Measurements from ENCODE around the gene TRABD2A. TPM values are rescaled to one million over a fixed set of nuclear protein-coding genes. Genes with fewer than 3 reads are reported as not detected.
"Not testable (repeated sequence)": the region's sequence is repeated elsewhere in the genome, so short reads cannot be mapped to it uniquely, and the experiment has no call there.

The TRABD2A gene
- total RNA-seq, 2 experiments from 2014 or later: 28.5 to 28.6 TPM

DNA sequence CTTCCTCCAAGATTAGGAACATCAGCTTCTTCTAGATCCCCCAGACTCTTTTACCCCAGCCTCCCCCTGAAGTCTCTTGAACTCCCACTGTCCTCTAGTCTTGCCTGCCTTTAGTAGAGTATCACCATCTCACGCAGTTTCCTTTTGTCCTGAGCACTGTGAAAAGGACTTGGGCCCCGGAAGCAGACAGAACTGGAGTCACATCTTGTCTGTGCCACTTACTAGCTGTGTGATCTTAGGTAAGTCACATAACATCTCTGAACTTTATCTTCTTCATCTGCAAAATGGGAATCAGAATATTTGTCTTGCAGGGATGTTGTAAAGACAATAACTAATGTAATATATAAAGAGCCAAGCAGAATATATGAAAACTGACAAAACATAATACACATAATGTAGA lies 8.4 kb upstream of the TRABD2A start:
- ChIA-PET CTCF (interaction anchor here (0.8 to 5.6 kb wide), 6 partner anchors 9 to 46 kb away, joined by 3 to 39 read pairs (median 4); partner anchors contain the start of genes TMSB10 and TRABD2A), POLR2A (interaction anchor here (1.2 to 2.5 kb wide), 3 partner anchors 9 to 17 kb away, joined by 3 to 13 read pairs (median 11); partner anchors contain the start of gene TMSB10)

DNA sequence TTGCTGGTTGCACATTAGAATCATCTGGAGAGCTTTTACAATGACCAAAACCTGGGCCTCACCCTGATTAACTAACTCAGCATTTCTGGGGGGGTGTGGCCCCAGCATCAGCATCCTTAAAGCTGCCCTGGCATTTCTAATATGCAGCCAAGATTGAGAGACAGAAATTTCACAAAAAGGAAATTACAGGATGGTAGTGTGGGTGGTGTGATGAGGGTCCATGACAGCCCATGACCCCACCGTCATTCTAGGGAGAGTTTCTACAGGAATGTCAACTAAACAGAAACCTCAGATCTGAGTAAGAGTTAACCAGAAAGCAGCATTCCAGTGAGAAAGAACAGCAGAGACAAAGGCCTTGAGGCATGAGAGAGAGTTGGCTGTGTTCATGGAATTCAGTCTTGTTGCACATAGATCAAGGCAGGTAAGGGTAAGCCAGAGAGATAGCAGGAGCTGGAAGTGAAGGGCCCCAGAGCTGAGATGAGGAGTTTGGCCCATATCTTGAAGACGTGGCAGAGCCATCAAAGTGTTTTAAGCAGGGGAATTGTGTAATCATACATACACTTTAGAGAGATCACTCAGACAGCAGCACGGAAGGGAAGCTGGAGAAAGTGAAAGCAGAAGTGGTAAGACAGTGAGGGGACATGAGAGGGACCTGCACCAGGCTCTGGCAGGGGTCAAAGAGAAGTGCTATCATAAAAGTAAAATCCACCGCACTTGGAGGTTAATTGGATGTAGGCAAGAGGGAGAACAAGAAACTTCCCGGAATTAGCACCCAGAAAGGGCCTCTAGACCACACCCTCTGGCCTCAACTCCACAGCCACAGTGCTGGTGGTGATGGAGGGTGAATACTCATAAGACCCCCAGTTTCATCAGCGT lies 7.8 kb upstream of the TRABD2A start:
- CTCF ChIA-PET: interaction anchor here (0.6 to 5.6 kb wide), 9 partner anchors 8 to 337 kb away, joined by 3 to 39 read pairs (median 4); partner anchors contain the start of genes TMSB10 and TRABD2A
- POLR2A ChIA-PET: interaction anchor here (0.6 to 2.5 kb wide), 4 partner anchors 10 to 25 kb away, joined by 9 to 13 read pairs (median 12); partner anchors contain the start of gene TMSB10

DNA sequence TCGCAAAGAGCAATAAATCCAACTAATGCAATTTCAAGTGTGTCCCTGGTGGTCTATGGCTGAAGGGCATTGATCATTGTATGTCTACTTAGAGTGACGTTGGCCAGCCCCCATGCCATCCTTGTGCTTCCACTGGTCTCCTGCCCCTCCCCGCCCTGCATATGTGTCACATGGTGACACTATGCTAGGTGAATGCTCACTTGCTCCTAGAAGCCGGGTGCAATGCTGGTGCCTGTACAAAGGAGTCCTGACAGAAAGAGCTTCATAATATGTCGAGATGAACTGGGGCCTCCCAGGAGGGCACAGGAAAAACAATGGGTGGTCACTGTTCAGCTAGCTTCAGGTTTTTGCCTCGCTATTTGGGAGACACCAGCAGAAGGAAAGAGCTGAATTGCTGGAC lies 5.9 kb upstream of the TRABD2A start:
- CTCF ChIA-PET: interaction anchor here (0.9 to 5.6 kb wide), 4 partner anchors 10 to 39 kb away, joined by 3 to 39 read pairs (median 17); partner anchors contain the start of gene TMSB10
- POLR2A ChIA-PET: interaction anchor here (2.5 kb wide), 1 partner anchor 12 kb away, joined by 11 read pairs; no protein-coding TSS in a partner anchor

DNA sequence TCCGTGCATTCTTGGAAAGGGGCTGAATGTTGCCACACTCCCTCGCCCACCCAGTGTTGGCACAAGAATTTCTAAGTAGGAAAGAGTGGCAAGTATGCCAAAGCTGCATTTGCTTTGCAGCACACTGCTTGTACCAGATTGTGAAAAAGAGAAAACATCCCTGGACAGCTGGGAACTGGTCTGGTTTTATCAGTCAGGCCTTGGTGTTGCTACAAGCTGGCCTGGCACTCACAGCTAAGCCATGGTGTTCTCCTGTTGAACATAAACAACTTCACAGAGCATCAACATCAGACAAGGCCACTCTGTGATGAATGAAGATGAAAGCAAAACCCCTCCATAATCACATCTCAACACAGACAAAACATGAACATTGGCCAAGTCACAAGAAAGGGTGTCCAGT lies 4.2 kb upstream of the TRABD2A start:
- POLR2A ChIA-PET: no interaction called here
- CTCF ChIA-PET: no interaction called here

DNA sequence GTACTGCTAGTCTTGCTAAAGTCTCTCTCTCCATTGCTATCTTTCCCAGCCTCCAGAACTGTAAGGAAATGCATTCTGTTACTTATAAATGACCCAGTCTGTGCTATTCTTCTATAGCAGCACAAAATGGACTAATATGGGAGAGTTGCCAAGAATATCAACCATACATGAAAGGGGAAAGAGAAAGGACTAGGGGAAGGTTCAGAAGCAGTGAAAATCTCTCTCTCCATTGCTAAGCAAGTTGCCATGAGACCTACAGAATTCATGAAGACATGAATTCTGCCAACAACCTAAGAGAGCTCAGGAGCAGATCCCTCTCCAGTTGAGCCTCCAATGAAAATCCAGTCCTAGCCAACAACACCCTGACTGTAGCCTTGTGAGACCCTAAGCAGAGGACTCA lies 3.6 kb upstream of the TRABD2A start:
- ChIA-PET CTCF (no interaction called here), POLR2A (no interaction called here)

DNA sequence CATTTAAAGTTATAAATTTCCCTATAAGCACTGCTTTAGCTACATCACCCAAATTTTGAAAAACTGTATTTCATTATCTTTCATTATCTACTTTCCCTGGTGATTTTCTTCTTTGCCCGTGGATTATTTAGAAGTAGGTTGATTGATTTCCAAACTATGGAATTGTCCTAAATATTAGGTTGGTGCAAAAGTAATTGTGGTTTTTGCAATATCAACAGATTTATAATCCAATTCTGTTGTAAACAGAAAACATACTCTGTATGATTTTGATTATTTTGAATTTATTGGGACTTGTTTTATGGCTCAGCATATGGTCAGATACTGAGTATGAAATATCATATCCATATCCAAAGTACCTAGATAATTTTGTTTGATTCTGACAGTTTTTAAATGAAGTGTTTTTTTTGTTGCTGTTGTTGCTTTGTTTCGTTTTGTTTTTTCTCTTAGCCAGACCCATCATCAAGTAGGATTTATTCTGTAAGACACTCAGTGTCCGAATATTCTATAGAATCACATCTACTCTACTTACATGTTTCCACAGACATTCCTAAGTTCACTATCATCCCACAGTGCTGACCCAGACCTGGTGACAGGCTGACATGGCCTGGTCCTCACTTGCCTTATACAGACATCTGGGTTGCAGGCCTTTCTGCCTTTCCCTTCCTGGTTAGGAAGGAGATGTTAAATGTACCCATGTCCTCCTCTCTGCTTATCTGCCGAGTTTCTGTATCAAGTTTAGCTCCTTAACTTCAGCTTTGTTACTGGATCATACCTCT lies 2.1 kb upstream of the TRABD2A start:
- POLR2A ChIA-PET: interaction anchor here (3.9 kb wide), 1 partner anchor 22 kb away, joined by 37 read pairs; the partner anchor contains the start of gene TMSB10
- CTCF ChIA-PET: interaction anchor here (0.8 to 4.4 kb wide), 9 partner anchors 14 to 141 kb away, joined by 3 to 39 read pairs (median 5); partner anchors contain the start of gene TMSB10

DNA sequence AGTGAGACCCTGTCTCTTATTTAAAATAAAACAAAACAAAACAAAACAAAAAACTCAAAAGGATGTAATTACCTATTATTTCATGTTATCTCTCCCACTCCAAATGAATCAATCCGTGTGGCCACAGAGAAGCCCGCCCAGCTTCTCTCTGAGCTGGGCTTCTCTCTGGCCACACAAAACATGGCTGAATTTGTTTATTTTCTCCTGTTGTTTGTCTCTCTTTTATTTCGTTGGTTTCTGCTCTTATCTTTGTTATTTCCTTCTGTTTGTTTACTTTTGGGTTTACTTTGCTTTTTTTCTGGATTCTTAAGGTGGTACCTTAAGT lies 1.5 kb upstream of the TRABD2A start:
- ChIA-PET CTCF (interaction anchor here (0.8 to 4.4 kb wide), 8 partner anchors 16 to 141 kb away, joined by 3 to 39 read pairs (median 6); partner anchors contain the start of gene TMSB10), POLR2A (interaction anchor here (3.9 kb wide), 1 partner anchor 23 kb away, joined by 37 read pairs; the partner anchor contains the start of gene TMSB10)

DNA sequence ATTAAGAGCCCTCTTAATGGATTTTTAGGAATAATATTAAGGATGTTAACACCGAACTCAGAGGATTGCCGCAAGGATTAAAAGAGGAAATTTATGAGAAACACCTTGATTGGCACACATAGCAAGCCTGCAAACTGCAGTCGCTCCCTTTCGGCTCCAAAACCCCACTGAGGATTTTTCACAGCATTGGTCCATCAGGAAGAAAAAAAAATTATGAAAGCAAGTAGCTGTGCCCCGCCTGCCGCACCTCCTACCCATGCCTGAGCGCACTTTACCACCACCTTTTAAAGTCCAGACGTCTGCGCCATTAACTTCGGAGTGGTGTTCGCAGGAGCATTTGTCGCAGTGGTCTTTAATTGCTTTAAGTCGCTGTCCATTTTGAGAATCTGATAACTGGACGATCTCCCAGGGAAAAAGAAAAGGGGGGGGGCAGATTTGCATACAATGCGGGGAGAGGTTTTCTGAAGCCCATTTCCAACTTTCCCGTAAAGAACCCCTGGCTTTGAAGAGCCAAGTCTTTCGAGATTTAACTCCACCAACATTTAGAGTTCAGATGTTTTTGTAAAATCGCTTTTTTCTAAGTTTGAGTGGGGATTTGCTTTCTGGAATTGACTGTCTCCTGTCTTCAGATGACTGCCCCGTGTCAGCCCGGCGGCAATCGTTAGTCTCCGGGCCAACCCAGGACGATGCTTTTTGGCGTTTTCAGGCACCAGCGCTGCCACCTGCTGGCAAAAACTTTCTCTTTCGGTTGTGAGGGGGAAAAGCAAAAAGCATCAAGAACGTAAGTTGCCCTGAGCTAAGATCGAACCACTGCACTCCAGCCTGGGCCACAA lies 913 bp upstream of the TRABD2A start:
- ChIA-PET CTCF (interaction anchor here (0.7 to 4.4 kb wide), 14 partner anchors 12 to 384 kb away, joined by 3 to 39 read pairs (median 4); partner anchors contain the start of gene TMSB10), POLR2A (interaction anchor here (0.7 to 3.9 kb wide), 3 partner anchors 24 to 44 kb away, joined by 3 to 37 read pairs (median 4); partner anchors contain the start of gene TMSB10)

DNA sequence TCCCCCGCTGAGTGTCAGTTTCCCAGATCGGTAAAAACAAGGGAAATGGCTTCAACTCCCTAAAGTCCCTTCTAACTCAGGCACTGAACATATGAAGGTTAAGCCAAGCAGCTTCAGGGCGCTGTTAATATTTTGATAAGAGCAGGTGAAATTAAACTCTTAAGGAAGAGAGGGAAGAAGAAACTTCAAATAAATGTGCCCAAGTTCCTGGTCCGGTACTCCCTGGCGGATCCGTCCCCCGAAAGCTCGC lies 564 bp downstream of the TRABD2A start:
- CTCF ChIA-PET: interaction anchor here (0.8 to 4.4 kb wide), 10 partner anchors 9 to 383 kb away, joined by 3 to 39 read pairs (median 4); partner anchors contain the start of gene TMSB10
- POLR2A ChIA-PET: interaction anchor here (0.7 to 3.9 kb wide), 5 partner anchors 14 to 82 kb away, joined by 3 to 37 read pairs (median 4); partner anchors contain the start of gene TMSB10

DNA sequence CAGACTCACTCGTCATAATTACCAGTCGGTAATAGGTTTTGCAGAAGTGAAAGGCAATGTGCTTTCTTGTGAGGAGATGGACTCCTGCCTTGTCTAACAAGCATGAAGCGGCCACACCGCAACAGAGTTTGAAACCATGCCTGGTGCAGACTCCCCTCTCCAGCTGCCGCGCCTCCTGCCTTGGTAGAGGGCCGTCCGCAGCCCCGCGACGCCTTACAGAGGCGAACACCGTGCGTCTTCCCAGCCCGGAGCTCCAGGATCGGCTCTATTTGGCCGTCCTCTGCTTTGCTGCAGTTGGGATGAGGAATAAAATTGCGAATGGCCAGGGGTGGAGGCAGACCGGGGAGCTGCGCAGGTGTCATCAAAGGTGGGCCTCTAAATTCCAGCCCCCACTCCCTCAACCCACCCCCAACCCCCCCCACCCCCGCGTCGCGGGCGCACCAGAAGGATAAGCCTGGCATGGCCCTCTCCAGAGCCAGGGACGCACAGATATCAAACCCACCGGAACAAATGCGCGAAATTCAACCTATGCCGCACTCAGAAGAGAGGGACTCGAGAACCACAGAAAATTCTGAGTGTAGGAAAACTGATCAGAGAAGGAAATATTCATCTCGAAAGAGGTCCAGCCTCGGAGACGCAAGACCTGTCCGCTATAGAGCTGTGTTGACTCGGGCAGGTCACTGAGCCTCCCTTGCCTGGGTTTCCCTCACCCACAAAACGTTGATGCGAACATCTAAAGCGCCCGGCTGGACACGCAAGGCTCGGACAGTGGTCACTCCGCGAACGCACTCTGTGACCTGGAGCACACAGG lies 1.1 kb downstream of the TRABD2A start:
- CTCF ChIA-PET: interaction anchor here (0.8 to 4.4 kb wide), 8 partner anchors 9 to 382 kb away, joined by 3 to 39 read pairs (median 4); partner anchors contain the start of gene TMSB10

DNA sequence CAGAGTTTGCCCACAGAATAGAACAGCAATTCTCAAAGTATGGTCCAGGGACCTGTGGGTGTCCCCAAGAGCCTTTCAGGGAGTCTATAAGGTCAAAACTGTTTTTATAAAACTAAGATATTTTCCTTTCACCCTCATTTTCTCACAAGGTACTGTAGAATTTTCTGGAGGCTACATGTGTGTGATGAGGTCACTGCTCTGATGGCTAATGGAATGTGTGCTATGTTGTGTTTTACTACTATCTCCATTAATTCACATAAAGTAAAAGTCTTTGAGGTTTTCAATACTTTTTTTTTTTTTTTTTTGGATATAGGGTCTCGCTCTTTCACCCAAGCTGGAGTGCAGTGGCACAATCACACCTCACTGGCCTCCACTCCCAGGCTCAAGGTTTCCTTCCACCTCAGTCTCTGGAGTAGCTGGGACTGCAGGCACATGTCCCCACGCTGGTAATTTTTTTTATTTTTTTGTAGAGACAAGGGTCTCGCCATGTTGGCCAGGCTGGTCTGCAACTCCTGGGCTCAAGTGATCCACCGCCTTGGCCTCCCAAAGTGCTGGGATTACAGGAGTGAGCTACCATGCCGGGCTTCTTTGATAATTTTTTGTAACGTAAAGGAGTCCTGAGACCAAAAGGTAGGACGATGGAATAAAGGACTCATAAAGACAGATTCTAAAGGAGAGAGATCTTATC lies 1.8 kb downstream of the TRABD2A start:
- CTCF ChIA-PET: interaction anchor here (4.0 to 4.4 kb wide), 2 partner anchors 27 to 47 kb away, joined by 19 to 39 read pairs; partner anchors contain the start of gene TMSB10

More for the DNA sequence above, 1.1 kb downstream of the TRABD2A start:
- POLR2A ChIA-PET: interaction anchor here (0.6 to 3.9 kb wide), 7 partner anchors 14 to 382 kb away, joined by 3 to 37 read pairs (median 4); partner anchors contain the start of gene TMSB10

DNA sequence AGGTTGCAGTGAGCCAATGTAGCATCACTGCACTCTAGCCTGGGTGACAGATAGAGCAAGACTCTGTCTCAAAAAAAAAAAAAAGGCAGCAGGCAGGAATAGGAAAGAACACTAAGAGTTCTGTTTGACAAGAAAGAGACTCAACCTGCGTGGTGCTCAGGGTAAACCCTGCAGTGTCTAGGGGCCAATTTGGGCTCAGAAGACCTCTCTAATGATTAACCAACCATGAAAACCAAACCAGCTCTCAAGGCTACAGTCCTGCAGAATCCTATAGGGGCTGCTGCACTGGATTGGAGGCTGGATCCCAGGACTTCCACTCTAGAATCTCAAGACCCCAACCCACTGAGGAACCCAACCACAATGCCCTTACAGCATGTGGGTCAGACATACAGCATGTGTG lies 2.4 kb downstream of the TRABD2A start:
- POLR2A ChIA-PET: no interaction called here
- CTCF ChIA-PET: interaction anchor here (1.5 kb wide), 1 partner anchor 11 kb away, joined by 4 read pairs; no protein-coding TSS in a partner anchor

More for the DNA sequence above, 1.8 kb downstream of the TRABD2A start:
- POLR2A ChIA-PET: interaction anchor here (0.6 to 1.3 kb wide), 2 partner anchors 48 to 382 kb away, joined by 3 to 4 read pairs; no protein-coding TSS in a partner anchor

DNA sequence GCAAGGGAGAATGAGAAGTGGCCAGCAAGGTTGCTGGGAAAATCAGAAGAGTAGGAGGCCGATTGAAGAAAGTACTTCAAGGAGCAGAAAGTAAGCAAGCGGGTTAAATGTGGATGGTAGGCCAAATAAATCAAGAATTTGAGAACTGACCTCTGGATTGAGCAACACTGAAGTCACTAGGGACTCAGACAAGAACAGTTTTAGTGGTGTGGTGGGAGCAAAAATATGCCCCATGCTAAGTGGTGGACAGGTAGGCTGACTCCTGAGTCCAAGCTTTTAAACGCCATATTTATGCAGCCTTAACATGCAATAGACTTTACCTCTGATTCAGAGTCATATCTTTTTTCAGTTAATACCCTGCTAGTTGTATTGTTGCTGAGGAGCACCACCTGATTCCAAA lies 4.5 kb downstream of the TRABD2A start:
- ChIA-PET POLR2A (no interaction called here), CTCF (interaction anchor here (0.6 kb wide), 1 partner anchor 379 kb away, joined by 3 read pairs; no protein-coding TSS in a partner anchor)

DNA sequence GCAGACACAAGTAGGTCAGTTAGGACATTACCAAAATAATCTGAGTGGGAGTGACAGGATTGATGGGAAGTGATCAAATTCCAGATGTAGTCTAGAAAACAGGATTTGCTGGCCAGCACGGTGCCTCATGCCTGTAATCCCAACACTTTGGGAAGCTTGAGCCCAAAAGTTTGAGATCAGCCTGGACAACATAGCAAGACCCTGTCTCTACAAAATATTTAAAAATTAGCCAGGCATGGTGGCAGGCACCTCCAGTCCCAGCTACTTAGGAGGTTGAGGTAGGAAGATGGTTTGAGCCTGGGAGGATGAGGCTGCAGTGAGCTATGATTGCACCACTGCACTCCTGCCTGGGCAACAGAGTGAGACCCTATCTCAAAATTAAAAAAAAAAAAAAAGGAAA lies 5.3 kb downstream of the TRABD2A start:
- CTCF ChIA-PET: not testable (repeated sequence)
- POLR2A ChIA-PET: interaction anchor here (0.7 kb wide), 1 partner anchor 394 kb away, joined by 5 read pairs; no protein-coding TSS in a partner anchor

DNA sequence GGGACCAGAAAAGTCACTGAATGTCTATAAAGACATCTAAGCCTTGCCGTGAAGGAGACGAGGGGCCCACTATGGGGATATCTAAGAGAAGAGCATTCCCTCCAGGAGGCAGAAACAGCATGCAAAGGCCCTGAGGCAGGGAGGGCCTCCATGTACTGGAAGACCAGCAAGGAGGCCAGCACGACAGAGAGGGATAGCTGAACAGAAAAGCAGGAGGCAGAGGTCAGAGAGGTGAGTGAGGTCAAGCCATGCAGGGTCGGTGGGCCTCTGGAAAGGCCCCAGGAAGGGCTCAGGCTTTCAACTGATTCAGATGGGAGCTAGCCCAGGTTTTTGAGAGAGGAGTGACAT lies 5.7 kb downstream of the TRABD2A start:
- POLR2A ChIA-PET: interaction anchor here (0.7 kb wide), 1 partner anchor 394 kb away, joined by 5 read pairs; no protein-coding TSS in a partner anchor
- CTCF ChIA-PET: interaction anchor here (1.2 kb wide), 1 partner anchor 134 kb away, joined by 5 read pairs; no protein-coding TSS in a partner anchor

DNA sequence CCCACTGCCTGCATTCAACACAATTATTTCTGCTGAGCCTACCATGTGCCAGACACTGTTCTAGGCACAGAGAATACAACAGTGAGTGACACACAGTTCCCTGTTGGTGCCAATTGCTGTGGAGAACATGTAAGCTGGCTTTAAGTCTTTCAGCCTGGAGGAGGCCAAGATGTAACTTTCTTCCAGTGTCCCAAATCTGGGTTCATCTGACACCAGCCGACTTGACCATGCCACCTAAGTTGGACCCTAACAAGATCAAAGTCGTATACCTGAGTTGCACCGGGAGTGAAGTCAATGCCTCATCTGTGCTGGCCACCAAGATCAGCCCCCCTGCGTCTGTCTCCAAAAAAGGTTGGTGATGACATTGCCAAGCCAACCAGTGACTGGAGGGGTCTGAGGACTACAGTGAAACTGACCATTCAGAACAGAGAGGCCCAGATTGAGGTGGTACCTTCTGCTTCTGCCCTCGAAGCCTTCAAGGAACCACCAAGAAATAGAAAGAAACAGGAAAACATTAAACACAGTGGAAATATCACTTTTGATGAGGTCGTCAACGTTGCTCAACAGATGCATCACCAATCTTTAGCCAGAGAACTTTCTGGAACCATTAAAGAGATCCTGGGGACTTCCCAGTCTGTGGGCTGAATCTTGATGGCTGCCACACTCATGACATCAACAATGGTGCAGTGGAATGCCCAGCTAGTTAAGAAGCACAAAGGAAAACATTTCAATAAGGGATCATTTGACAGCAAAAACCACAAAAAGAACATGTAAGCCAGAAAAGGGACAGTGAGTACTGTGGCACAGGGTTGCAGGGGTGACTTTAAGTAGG lies 6.3 kb downstream of the TRABD2A start:
- POLR2A ChIA-PET: no interaction called here
- CTCF ChIA-PET: interaction anchor here (1.2 kb wide), 1 partner anchor 133 kb away, joined by 5 read pairs; no protein-coding TSS in a partner anchor

Measured in activated CD8-positive, alpha-beta memory T cell treated with anti-CD3 and anti-CD28 coated beads for 36 hours (primary cell).